Esophagus muscularis mucosa (tissue), 3 donors: ENCODE results near the gene CLDN5.

ENCODE experiments used
- POLR2A ChIP-seq: fragments of 450-650 bp; IDR thresholded peaks from one replicate; pipeline ENCODE4 v1.6.1; 2017; ENCODE audit warnings: antibody characterized with exemption, moderate library complexity, mild to moderate bottlenecking, low read depth
- TF ChIP-seq, protein P1 (sequence below), 3 experiments: fragments of 200-600 bp in 2 of 3; fragments of 450-650 bp in 1 of 3; sonication (generic) in 2 of 3; IDR thresholded peaks; one replicate each; pipeline ENCODE4 v1.5.1; 2017 to 2019; ENCODE audit warnings: antibody characterized with exemption in 3 of 3, mild to moderate bottlenecking in 2 of 3, moderate library complexity in 1 of 3

GRCh38 chr22:19550382-19550781 lies 26.2 kb upstream of the CLDN5 start:
- no peak for TF ChIP-seq POLR2A
- TF ChIP-seq, protein P1, sequence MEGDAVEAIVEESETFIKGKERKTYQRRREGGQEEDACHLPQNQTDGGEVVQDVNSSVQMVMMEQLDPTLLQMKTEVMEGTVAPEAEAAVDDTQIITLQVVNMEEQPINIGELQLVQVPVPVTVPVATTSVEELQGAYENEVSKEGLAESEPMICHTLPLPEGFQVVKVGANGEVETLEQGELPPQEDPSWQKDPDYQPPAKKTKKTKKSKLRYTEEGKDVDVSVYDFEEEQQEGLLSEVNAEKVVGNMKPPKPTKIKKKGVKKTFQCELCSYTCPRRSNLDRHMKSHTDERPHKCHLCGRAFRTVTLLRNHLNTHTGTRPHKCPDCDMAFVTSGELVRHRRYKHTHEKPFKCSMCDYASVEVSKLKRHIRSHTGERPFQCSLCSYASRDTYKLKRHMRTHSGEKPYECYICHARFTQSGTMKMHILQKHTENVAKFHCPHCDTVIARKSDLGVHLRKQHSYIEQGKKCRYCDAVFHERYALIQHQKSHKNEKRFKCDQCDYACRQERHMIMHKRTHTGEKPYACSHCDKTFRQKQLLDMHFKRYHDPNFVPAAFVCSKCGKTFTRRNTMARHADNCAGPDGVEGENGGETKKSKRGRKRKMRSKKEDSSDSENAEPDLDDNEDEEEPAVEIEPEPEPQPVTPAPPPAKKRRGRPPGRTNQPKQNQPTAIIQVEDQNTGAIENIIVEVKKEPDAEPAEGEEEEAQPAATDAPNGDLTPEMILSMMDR (IDR thresholded peaks at IDR 0.05) = no peak
